Measurements from ENCODE around the gene GLRX. TPM values are rescaled to one million over a fixed set of nuclear protein-coding genes. Genes with fewer than 3 reads are reported as not detected.

Gene GLRX
- total RNA-seq, 1 donor from 2014 or later: 79.6 TPM

DNA sequence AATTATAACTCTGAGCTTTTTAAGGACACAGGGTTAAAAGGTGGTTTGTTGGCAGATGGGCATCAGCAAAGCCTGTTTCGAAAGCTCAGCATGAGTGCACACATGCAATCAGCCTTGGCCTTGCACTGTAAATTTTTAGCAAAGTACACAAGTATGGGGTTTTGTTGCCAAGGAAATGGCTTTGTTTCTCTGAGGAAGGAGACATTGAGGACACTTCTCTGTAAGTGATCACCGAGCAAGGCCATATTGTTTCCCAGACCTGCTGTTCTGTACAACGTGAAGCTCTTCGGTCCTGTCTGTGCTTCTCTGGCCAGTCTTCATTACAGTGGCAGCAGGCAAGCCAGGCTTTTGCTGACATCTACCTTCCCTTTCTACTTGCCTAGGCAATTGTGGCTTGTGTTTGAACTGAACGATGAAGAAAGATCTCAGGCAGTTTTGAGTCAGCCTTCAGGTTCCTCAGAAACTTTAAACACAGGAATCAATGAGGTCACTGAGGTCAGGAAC, 27.9 kb upstream of the GLRX start:
- Mint-ChIP-seq H3K4me3 (ENCODE audit: unreplicated experiment) (no peak overlapping the region), H3K27me3 (ENCODE audit: unreplicated experiment) (no peaks in the 10 kb centered on the region), H3K27ac (ENCODE audit: unreplicated experiment) (no peak overlapping the region), H3K4me1 (ENCODE audit: low read depth, unreplicated experiment) (peaks cover 2% of the 10 kb centered on the region), H3K9me3 (ENCODE audit: unreplicated experiment) (no peaks in the 10 kb centered on the region), H3K36me3 (ENCODE audit: unreplicated experiment) (no peaks in the 10 kb centered on the region)
- DNase-seq: no peak
- TF ChIP-seq, protein P1, sequence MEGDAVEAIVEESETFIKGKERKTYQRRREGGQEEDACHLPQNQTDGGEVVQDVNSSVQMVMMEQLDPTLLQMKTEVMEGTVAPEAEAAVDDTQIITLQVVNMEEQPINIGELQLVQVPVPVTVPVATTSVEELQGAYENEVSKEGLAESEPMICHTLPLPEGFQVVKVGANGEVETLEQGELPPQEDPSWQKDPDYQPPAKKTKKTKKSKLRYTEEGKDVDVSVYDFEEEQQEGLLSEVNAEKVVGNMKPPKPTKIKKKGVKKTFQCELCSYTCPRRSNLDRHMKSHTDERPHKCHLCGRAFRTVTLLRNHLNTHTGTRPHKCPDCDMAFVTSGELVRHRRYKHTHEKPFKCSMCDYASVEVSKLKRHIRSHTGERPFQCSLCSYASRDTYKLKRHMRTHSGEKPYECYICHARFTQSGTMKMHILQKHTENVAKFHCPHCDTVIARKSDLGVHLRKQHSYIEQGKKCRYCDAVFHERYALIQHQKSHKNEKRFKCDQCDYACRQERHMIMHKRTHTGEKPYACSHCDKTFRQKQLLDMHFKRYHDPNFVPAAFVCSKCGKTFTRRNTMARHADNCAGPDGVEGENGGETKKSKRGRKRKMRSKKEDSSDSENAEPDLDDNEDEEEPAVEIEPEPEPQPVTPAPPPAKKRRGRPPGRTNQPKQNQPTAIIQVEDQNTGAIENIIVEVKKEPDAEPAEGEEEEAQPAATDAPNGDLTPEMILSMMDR (IDR thresholded peaks at IDR 0.05; ENCODE audit: partially characterized antibody, unreplicated experiment): no peak

DNA sequence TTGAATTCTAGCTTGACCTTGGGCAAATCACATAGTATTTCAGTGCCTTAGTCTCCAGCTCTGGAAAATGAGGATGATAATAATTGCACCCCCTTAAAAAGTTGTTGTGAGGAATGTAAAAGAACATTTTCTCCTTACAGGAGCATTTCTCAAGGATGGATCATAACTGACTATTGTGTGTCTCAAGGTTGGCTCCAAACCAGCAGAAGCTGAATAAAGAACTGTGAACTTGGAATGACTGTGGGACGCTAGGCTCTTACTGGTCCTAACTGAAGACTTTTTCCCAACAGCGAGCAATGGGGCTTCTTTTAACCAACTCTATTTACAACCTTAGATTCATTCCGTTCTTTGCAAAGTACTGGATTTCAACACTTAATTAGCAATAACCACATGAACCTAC, 26.2 kb upstream of the GLRX start:
- no peak overlapping the region for H3K27ac Mint-ChIP-seq (ENCODE audit: unreplicated experiment)
- DNase-seq: no peak
- H3K36me3 Mint-ChIP-seq (ENCODE audit: unreplicated experiment): no peaks in the 10 kb centered on the region
- no peaks in the 10 kb centered on the region for H3K9me3 Mint-ChIP-seq (ENCODE audit: unreplicated experiment)
- H3K27me3 Mint-ChIP-seq (ENCODE audit: unreplicated experiment): no peaks in the 10 kb centered on the region
- H3K4me3 Mint-ChIP-seq (ENCODE audit: unreplicated experiment): no peak overlapping the region
- TF ChIP-seq, protein P1 (IDR thresholded peaks at IDR 0.05; ENCODE audit: partially characterized antibody, unreplicated experiment): no peak
- H3K4me1 Mint-ChIP-seq (ENCODE audit: low read depth, unreplicated experiment): peaks cover 2% of the 10 kb centered on the region

DNA sequence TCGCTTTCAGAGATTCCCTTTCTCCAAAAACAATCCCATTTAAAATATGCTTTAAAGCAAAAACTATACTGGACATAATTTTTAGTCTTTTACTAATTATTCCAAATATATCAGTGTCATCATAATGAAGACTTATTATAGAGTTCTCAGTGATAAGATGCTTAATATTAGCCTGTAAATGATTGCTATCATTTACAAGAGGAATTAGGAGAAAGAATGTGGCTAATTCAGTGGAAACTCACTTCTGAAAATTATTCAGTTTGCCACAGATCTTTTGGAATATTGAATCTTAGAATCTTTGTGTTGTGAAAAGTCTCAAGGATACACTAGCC, 24.7 kb upstream of the GLRX start:
- H3K4me1 Mint-ChIP-seq (ENCODE audit: low read depth, unreplicated experiment): peaks cover 2% of the 10 kb centered on the region
- H3K27me3 Mint-ChIP-seq (ENCODE audit: unreplicated experiment): no peaks in the 10 kb centered on the region
- DNase-seq: no peak
- H3K36me3 Mint-ChIP-seq (ENCODE audit: unreplicated experiment): peaks cover 4% of the 10 kb centered on the region
- TF ChIP-seq, protein P1 (IDR thresholded peaks at IDR 0.05; ENCODE audit: partially characterized antibody, unreplicated experiment): peak; percentile 51
- no peak overlapping the region for H3K27ac Mint-ChIP-seq (ENCODE audit: unreplicated experiment)
- H3K9me3 Mint-ChIP-seq (ENCODE audit: unreplicated experiment): no peaks in the 10 kb centered on the region
- no peak overlapping the region for H3K4me3 Mint-ChIP-seq (ENCODE audit: unreplicated experiment)

DNA sequence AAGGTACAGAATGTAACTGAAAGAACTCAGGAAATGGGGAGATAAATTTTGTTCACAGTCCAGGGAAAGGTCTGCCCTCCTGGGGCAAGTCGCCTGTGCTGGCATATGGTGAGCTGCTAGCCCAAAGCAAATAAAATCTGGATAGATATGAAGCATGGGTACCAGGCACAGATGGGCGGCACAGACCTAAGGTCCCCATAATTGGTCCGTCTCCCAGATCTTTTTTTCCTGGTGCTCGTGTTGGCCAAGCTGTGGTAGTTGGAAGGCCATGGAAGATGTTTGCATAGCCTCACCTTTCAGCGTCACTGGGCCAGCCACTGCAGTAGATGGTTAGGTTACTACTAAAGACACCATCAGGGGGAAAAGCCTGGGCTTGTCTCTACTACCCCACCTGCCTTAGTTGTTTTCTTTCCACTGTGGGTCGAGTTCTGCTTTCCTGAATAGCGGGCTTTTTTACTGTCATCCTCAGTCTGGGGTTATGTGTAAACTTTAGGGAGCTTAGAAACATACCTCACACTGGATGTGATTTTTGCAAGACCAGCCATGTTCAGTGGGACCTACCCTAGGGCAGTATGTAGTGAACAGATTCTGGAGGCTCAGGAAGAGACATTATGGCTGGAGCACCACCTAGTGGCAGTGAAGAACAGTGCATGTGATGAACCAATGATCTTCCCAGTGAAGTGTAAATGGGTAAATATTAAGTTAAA, 24.2 kb upstream of the GLRX start:
- Mint-ChIP-seq H3K9me3 (ENCODE audit: unreplicated experiment) (no peaks in the 10 kb centered on the region), H3K4me1 (ENCODE audit: low read depth, unreplicated experiment) (peaks cover 2% of the 10 kb centered on the region), H3K36me3 (ENCODE audit: unreplicated experiment) (peaks cover 4% of the 10 kb centered on the region), H3K4me3 (ENCODE audit: unreplicated experiment) (no peak overlapping the region), H3K27ac (ENCODE audit: unreplicated experiment) (no peak overlapping the region), H3K27me3 (ENCODE audit: unreplicated experiment) (no peaks in the 10 kb centered on the region)
- peak; percentile 64 for DNase-seq
- TF ChIP-seq, protein P1 (IDR thresholded peaks at IDR 0.05; ENCODE audit: partially characterized antibody, unreplicated experiment): peak; percentile 93

DNA sequence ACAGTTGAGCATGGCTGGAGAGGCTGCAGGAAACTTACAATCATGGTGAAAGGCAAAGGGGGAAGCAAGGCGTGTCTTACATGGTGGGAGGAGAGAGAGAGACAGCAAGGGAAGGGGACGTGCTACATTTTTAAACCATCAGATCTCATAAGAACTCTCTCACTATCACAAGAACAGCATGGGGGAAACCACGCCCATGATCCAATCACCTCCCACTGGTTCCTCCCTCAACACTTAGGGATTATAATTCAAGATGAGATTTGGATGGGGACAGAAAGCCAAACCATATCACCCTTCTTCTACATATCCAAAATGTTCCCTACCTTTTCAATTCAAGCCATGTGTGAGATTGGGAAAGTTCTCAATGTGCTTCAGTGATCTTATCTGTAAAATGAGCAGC, 22.9 kb upstream of the GLRX start:
- peaks cover 3% of the 10 kb centered on the region for H3K9me3 Mint-ChIP-seq (ENCODE audit: unreplicated experiment)
- no peak overlapping the region for H3K4me3 Mint-ChIP-seq (ENCODE audit: unreplicated experiment)
- H3K27me3 Mint-ChIP-seq (ENCODE audit: unreplicated experiment): no peaks in the 10 kb centered on the region
- no peak overlapping the region for H3K27ac Mint-ChIP-seq (ENCODE audit: unreplicated experiment)
- TF ChIP-seq, protein P1 (IDR thresholded peaks at IDR 0.05; ENCODE audit: partially characterized antibody, unreplicated experiment): no peak
- H3K36me3 Mint-ChIP-seq (ENCODE audit: unreplicated experiment): peaks cover 4% of the 10 kb centered on the region
- peaks cover 2% of the 10 kb centered on the region for H3K4me1 Mint-ChIP-seq (ENCODE audit: low read depth, unreplicated experiment)
- no peak for DNase-seq

Measured in glutamatergic neuron (in vitro differentiated cells).